Natural killer cell (primary cell): Measurements from ENCODE around the gene KLHL8. TPM values are rescaled to one million over a fixed set of nuclear protein-coding genes. Genes with fewer than 3 reads are reported as not detected.

Experiments
- ATAC-seq, 3 donors: fragments of 150-1000 bp in 2 of 3; fragments of 200-7000 bp in 1 of 3; cut with Tn5 transposase; 1 replicate in 1 of 3; 2 replicates in 2 of 3; pipeline ENCODE4 v1.10.0; 2021; ENCODE audit warnings: mild to moderate bottlenecking in 2 of 3, moderate library complexity in 2 of 3
- DNase-seq, 2 donors: peaks; one replicate each; pipeline versions ENCODE4 v3.0.0 to v3.0.0-alpha.2; 2013 to 2021; ENCODE audit warnings: mixed read lengths in 1 of 2
- H3K27ac ChIP-seq: one replicate; pipeline ENCODE4 v1.5.1; 2013; ENCODE audit warnings: mild to moderate bottlenecking, low read length
- H3K27me3 ChIP-seq: one replicate; pipeline ENCODE4 v1.6.1; 2013; ENCODE audit warnings: low read length; ENCODE audit not compliant: control insufficient read depth, insufficient read depth
- H3K36me3 ChIP-seq: one replicate; pipeline ENCODE4 v1.6.1; 2013; ENCODE audit warnings: low read length; ENCODE audit not compliant: control insufficient read depth, insufficient read depth
- H3K4me1 ChIP-seq: one replicate; pipeline ENCODE4 v1.6.1; 2013; ENCODE audit warnings: low read length; ENCODE audit not compliant: control insufficient read depth, insufficient read depth
- H3K4me3 ChIP-seq: one replicate; pipeline ENCODE4 v1.5.1; 2013; ENCODE audit warnings: low read length
- H3K9me3 ChIP-seq: one replicate; pipeline ENCODE4 v1.6.1; 2013; ENCODE audit warnings: low read length; ENCODE audit not compliant: control insufficient read depth, insufficient read depth
- H3K27ac Mint-ChIP-seq, 2 donors: one replicate each; pipeline ENCODE4 v1.8.0; 2022; ENCODE audit warnings: mild to moderate bottlenecking in 2 of 2, mixed read lengths in 2 of 2, moderate library complexity in 1 of 2
- H3K27me3 Mint-ChIP-seq, 2 donors: one replicate each; pipeline ENCODE4 v1.8.0; 2022; ENCODE audit warnings: low read depth in 2 of 2, mixed read lengths in 2 of 2
- H3K36me3 Mint-ChIP-seq: one replicate; pipeline ENCODE4 v1.8.0; 2022; ENCODE audit warnings: mixed read lengths
- H3K4me1 Mint-ChIP-seq, 2 donors: one replicate each; pipeline ENCODE4 v1.8.0; 2022; ENCODE audit warnings: mixed read lengths in 2 of 2
- H3K4me3 Mint-ChIP-seq: one replicate; pipeline ENCODE4 v1.8.0; 2022; ENCODE audit warnings: mild to moderate bottlenecking, moderate library complexity, mixed read lengths
- H3K9me3 Mint-ChIP-seq, 2 donors: one replicate each; pipeline ENCODE4 v1.8.0; 2022; ENCODE audit warnings: mixed read lengths in 2 of 2
- CTCF ChIP-seq: fragments of 200-600 bp; IDR thresholded peaks from one replicate; pipeline ENCODE4 v1.8.0; 2022; ENCODE audit warnings: antibody characterized with exemption
- WGBS: methylation state at CpG from one replicate; pipeline ENCODE4 v1.1.7; 2013; ENCODE audit warnings: missing lambda C conversion rate; ENCODE audit not compliant: insufficient coverage; 5-methylcytosine and 5-hydroxymethylcytosine counted together
- intact Hi-C: fragments of 100-400 bp; cut with micrococcal nuclease; formaldehyde crosslinking; loops from one replicate; pipeline ENCODE4 v1.14.2; 2022
- total RNA-seq, 4 donors: library from RNA; stranded (reverse); fragments of 120-200 nt in 1 of 4; gene quantifications; one replicate each; pipeline versions ENCODE4 v1.2.3 to v1.2.4, GENCODE V29; 2013 to 2022

Gene KLHL8
- total RNA-seq, 3 donors from 2014 or later (not counting 1 experiment from before 2014, with no cell fraction given) = 8.3 to 11.2 (median 9.1) TPM

DNA sequence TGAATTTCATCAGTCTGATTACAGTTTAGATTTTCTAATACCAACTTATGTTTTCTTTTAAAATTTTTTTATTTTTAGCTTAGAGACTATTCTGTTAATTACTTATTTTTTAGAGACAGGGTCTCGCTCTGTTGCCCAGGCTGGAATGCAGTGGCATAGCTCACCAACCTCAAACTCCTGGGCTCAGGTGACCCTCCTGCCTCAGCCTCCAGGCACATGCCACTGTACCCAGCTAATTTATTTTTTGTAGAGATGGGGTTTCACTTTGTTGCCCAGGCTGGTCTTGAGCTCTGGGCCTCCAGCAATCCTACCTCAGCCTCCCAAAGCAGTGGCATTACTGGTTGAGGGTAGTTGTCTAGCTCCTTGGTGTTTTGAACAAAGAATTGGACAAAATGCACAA, 102.0 kb downstream of the KLHL8 start:
- H3K4me1 Mint-ChIP-seq = peaks cover 16 to 24% of the 10 kb centered on the region in 2 donors
- no peak overlapping the region for H3K27ac ChIP-seq
- ATAC-seq (no peak), DNase-seq (no peak)
- peak overlapping the region; percentile 14 to 33 for H3K27ac Mint-ChIP-seq
- TF ChIP-seq CTCF = no peak
- H3K27me3 ChIP-seq = no peaks in the 10 kb centered on the region
- H3K9me3 Mint-ChIP-seq = no peaks in the 10 kb centered on the region
- H3K9me3 ChIP-seq = no peaks in the 10 kb centered on the region
- 100% methylated on average over 1 of the region's 1 CpG for WGBS
- no peak overlapping the region for H3K4me3 ChIP-seq
- H3K4me3 Mint-ChIP-seq = no peak overlapping the region
- peaks cover 7% of the 10 kb centered on the region for H3K36me3 Mint-ChIP-seq
- intact Hi-C loops = no loop called here
- no peaks in the 10 kb centered on the region for H3K4me1 ChIP-seq
- no peaks in the 10 kb centered on the region for H3K27me3 Mint-ChIP-seq
- H3K36me3 ChIP-seq = peaks cover 43% of the 10 kb centered on the region

GRCh38 chr4:87117732-87118075, 102.7 kb downstream of the KLHL8 start:
- H3K36me3 Mint-ChIP-seq = peaks cover 7% of the 10 kb centered on the region
- no peak overlapping the region for H3K27ac Mint-ChIP-seq
- peaks cover 18 to 26% of the 10 kb centered on the region in 2 donors for H3K4me1 Mint-ChIP-seq
- intact Hi-C loops = no loop called here
- no peak overlapping the region for H3K4me3 Mint-ChIP-seq
- WGBS = 98% methylated on average over 5 of the region's 5 CpGs
- no peaks in the 10 kb centered on the region for H3K4me1 ChIP-seq
- no peak overlapping the region for H3K4me3 ChIP-seq
- no peaks in the 10 kb centered on the region for H3K9me3 Mint-ChIP-seq
- TF ChIP-seq CTCF = no peak
- H3K9me3 ChIP-seq = no peaks in the 10 kb centered on the region
- ATAC-seq = no peak
- H3K27me3 Mint-ChIP-seq = no peaks in the 10 kb centered on the region
- no peak overlapping the region for H3K27ac ChIP-seq
- H3K27me3 ChIP-seq = no peaks in the 10 kb centered on the region
- no peak for DNase-seq
- peaks cover 46% of the 10 kb centered on the region for H3K36me3 ChIP-seq

- no peak overlapping the region for H3K4me3 ChIP-seq
- Mint-ChIP-seq H3K36me3 (peaks cover 7% of the 10 kb centered on the region), H3K4me1 (peaks cover 23 to 31% of the 10 kb centered on the region in 2 donors), H3K27me3 (no peaks in the 10 kb centered on the region), H3K4me3 (no peak overlapping the region), H3K9me3 (no peaks in the 10 kb centered on the region), H3K27ac (no peak overlapping the region)
- no peaks in the 10 kb centered on the region for H3K27me3 ChIP-seq
- TF ChIP-seq CTCF = no peak
- WGBS = 98% methylated on average over 8 of the region's 8 CpGs
- ATAC-seq = no peak
- intact Hi-C loops = no loop called here
- no peaks in the 10 kb centered on the region for H3K4me1 ChIP-seq
- H3K36me3 ChIP-seq = peaks cover 49% of the 10 kb centered on the region
- no peak overlapping the region for H3K27ac ChIP-seq
- no peaks in the 10 kb centered on the region for H3K9me3 ChIP-seq
- no peak for DNase-seq
Observed at GRCh38 chr4:87117051-87117731, 103.2 kb downstream of the KLHL8 start.

DNA sequence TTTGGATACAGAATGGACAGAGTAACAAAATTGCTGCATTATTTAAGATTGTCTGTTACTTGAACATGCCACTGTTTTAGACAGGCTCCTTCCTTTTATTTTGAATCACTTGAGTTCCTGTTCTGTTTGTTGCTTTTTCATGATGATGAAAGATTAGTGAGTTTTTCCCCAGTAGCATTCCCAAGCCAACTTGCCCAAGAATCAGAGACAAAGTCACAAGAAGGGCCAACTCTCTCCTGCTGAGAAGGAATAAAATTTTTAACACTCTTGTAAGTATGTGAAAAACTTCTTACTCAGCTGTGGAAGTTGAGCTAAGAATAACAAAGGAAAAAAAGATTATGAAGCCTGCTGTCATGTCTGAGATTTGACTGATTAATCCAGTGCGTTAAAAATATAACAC, 104.2 kb downstream of the KLHL8 start:
- no peak for TF ChIP-seq CTCF
- no peak for ATAC-seq
- H3K27ac Mint-ChIP-seq = no peak overlapping the region
- DNase-seq = no peak
- H3K36me3 ChIP-seq = peaks cover 45% of the 10 kb centered on the region
- peaks cover 29 to 30% of the 10 kb centered on the region in 2 donors for H3K4me1 Mint-ChIP-seq
- no peaks in the 10 kb centered on the region for H3K27me3 ChIP-seq
- H3K27ac ChIP-seq = no peak overlapping the region
- no peaks in the 10 kb centered on the region for H3K9me3 Mint-ChIP-seq
- H3K36me3 Mint-ChIP-seq = peaks cover 7% of the 10 kb centered on the region
- intact Hi-C loops = no loop called here
- H3K27me3 Mint-ChIP-seq = no peaks in the 10 kb centered on the region
- no peak overlapping the region for H3K4me3 ChIP-seq
- no peaks in the 10 kb centered on the region for H3K9me3 ChIP-seq
- no peaks in the 10 kb centered on the region for H3K4me1 ChIP-seq
- H3K4me3 Mint-ChIP-seq = no peak overlapping the region
- WGBS = 100% methylated on average over 1 of the region's 1 CpG
